H1 (cell line): ENCODE results near the gene ABCB10.

ENCODE experiments used
- BACH1 ChIP-seq: IDR thresholded peaks from 2 replicates; pipeline ENCODE4 v1.6.1; 2012; ENCODE audit warnings: low read length, improper control_type of control experiment
- BRCA1 ChIP-seq: IDR thresholded peaks from 2 replicates; pipeline ENCODE4 v1.6.1; 2012; ENCODE audit warnings: low read depth, low read length, improper control_type of control experiment
- CHD2 ChIP-seq: IDR thresholded peaks from 2 replicates; pipeline ENCODE4 v1.6.1; 2012; ENCODE audit warnings: low read length, improper control_type of control experiment
- EZH2 ChIP-seq: fragments of 200-600 bp; sonication (generic); IDR thresholded peaks from 2 replicates; pipeline ENCODE4 v1.7.1; 2012; ENCODE audit warnings: low read depth, mild to moderate bottlenecking, moderate library complexity, low read length, inconsistent platforms; ENCODE audit not compliant: severe bottlenecking
- NRF1 ChIP-seq: IDR thresholded peaks from 2 replicates; pipeline ENCODE4 v1.6.1; 2011; ENCODE audit warnings: mild to moderate bottlenecking, low read depth, low read length, improper control_type of control experiment
- POLR2A ChIP-seq, 2 experiments: IDR thresholded peaks; 1 replicate in 1 of 2; 2 replicates in 1 of 2; pipeline ENCODE4 v1.6.1; 2011; ENCODE audit warnings: low read depth in 2 of 2, low read length in 2 of 2, mild to moderate bottlenecking in 2 of 2; ENCODE audit errors: control extremely low read depth in 1 of 2
- POLR2AphosphoS5 ChIP-seq: IDR thresholded peaks from 2 replicates; pipeline ENCODE4 v1.6.1; 2011; ENCODE audit warnings: low read depth, low read length
- SP2 ChIP-seq: IDR thresholded peaks from 2 replicates; pipeline ENCODE4 v1.6.1; 2012; ENCODE audit warnings: mild to moderate bottlenecking, low read length, inconsistent platforms
- TAF1 ChIP-seq: IDR thresholded peaks from 2 replicates; pipeline ENCODE4 v1.6.1; 2011; ENCODE audit warnings: mild to moderate bottlenecking, low read depth, low read length
- TF ChIP-seq, protein P1 (sequence below): IDR thresholded peaks from 2 replicates; pipeline ENCODE4 v1.6.1; 2011; ENCODE audit warnings: low read length, improper control_type of control experiment
- TF ChIP-seq, protein P2 (sequence below), 3 experiments: IDR thresholded peaks; 1 replicate in 2 of 3; 2 replicates in 1 of 3; pipeline versions ENCODE4 v1.5.1 to v1.6.1; 2011; ENCODE audit warnings: low read length in 3 of 3, mild to moderate bottlenecking in 3 of 3, inconsistent platforms in 2 of 3, low read depth in 1 of 3, moderate library complexity in 1 of 3; ENCODE audit not compliant: insufficient read depth in 1 of 3; ENCODE audit errors: control extremely low read depth in 1 of 3
- TF ChIP-seq, protein P3 (sequence below): IDR thresholded peaks from 2 replicates; pipeline ENCODE4 v1.6.1; 2012; ENCODE audit warnings: inconsistent platforms
- TF ChIP-seq, protein P4 (sequence below): fragments of 300-600 bp; sonication (generic); IDR thresholded peaks from 2 replicates; pipeline ENCODE4 v1.7.1; 2012; ENCODE audit warnings: low read length, moderate library complexity, mild to moderate bottlenecking, inconsistent platforms; ENCODE audit not compliant: insufficient replicate concordance

DNA sequence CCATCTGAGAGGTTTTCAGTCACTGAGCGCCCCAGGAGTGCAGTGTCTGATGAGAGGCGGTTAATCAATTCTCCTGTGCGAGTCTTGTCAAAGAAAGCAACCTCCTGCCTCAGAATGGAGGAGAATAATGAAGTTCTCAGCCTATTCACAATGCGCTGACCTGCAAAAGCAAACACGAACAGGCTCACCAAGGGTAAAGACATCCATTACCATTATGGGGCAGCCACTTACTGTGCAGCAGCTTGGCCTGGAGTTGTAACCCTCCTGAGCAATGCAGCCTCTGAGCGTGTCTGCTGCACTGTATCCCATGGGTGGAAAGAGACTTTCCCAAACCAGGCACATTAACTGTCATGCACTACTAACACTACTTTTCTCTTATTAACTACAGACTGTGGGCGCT is 11.0 kb downstream of the ABCB10 start:
- TF ChIP-seq BRCA1, result no peak
- TF ChIP-seq EZH2, result no peak
- TF ChIP-seq CHD2, result no peak
- TF ChIP-seq, protein P1, sequence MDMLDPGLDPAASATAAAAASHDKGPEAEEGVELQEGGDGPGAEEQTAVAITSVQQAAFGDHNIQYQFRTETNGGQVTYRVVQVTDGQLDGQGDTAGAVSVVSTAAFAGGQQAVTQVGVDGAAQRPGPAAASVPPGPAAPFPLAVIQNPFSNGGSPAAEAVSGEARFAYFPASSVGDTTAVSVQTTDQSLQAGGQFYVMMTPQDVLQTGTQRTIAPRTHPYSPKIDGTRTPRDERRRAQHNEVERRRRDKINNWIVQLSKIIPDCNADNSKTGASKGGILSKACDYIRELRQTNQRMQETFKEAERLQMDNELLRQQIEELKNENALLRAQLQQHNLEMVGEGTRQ, result no peak
- TF ChIP-seq, protein P2, sequence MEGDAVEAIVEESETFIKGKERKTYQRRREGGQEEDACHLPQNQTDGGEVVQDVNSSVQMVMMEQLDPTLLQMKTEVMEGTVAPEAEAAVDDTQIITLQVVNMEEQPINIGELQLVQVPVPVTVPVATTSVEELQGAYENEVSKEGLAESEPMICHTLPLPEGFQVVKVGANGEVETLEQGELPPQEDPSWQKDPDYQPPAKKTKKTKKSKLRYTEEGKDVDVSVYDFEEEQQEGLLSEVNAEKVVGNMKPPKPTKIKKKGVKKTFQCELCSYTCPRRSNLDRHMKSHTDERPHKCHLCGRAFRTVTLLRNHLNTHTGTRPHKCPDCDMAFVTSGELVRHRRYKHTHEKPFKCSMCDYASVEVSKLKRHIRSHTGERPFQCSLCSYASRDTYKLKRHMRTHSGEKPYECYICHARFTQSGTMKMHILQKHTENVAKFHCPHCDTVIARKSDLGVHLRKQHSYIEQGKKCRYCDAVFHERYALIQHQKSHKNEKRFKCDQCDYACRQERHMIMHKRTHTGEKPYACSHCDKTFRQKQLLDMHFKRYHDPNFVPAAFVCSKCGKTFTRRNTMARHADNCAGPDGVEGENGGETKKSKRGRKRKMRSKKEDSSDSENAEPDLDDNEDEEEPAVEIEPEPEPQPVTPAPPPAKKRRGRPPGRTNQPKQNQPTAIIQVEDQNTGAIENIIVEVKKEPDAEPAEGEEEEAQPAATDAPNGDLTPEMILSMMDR (IDR thresholded peaks at IDR 0.05; ENCODE audit: control extremely low read depth in 1 of 3, insufficient read depth in 1 of 3, low read depth in 1 of 3, low read length in 3 of 3), result no peak
- TF ChIP-seq POLR2AphosphoS5, result no peak
- TF ChIP-seq, protein P3, sequence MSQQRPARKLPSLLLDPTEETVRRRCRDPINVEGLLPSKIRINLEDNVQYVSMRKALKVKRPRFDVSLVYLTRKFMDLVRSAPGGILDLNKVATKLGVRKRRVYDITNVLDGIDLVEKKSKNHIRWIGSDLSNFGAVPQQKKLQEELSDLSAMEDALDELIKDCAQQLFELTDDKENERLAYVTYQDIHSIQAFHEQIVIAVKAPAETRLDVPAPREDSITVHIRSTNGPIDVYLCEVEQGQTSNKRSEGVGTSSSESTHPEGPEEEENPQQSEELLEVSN, result no peak
- TF ChIP-seq TAF1, result no peak
- TF ChIP-seq NRF1, result no peak
- TF ChIP-seq POLR2A (IDR thresholded peaks at IDR 0.05; ENCODE audit: control extremely low read depth in 1 of 2, low read depth in 2 of 2, low read length in 2 of 2), result no peak
- TF ChIP-seq BACH1, result no peak
- TF ChIP-seq, protein P4, sequence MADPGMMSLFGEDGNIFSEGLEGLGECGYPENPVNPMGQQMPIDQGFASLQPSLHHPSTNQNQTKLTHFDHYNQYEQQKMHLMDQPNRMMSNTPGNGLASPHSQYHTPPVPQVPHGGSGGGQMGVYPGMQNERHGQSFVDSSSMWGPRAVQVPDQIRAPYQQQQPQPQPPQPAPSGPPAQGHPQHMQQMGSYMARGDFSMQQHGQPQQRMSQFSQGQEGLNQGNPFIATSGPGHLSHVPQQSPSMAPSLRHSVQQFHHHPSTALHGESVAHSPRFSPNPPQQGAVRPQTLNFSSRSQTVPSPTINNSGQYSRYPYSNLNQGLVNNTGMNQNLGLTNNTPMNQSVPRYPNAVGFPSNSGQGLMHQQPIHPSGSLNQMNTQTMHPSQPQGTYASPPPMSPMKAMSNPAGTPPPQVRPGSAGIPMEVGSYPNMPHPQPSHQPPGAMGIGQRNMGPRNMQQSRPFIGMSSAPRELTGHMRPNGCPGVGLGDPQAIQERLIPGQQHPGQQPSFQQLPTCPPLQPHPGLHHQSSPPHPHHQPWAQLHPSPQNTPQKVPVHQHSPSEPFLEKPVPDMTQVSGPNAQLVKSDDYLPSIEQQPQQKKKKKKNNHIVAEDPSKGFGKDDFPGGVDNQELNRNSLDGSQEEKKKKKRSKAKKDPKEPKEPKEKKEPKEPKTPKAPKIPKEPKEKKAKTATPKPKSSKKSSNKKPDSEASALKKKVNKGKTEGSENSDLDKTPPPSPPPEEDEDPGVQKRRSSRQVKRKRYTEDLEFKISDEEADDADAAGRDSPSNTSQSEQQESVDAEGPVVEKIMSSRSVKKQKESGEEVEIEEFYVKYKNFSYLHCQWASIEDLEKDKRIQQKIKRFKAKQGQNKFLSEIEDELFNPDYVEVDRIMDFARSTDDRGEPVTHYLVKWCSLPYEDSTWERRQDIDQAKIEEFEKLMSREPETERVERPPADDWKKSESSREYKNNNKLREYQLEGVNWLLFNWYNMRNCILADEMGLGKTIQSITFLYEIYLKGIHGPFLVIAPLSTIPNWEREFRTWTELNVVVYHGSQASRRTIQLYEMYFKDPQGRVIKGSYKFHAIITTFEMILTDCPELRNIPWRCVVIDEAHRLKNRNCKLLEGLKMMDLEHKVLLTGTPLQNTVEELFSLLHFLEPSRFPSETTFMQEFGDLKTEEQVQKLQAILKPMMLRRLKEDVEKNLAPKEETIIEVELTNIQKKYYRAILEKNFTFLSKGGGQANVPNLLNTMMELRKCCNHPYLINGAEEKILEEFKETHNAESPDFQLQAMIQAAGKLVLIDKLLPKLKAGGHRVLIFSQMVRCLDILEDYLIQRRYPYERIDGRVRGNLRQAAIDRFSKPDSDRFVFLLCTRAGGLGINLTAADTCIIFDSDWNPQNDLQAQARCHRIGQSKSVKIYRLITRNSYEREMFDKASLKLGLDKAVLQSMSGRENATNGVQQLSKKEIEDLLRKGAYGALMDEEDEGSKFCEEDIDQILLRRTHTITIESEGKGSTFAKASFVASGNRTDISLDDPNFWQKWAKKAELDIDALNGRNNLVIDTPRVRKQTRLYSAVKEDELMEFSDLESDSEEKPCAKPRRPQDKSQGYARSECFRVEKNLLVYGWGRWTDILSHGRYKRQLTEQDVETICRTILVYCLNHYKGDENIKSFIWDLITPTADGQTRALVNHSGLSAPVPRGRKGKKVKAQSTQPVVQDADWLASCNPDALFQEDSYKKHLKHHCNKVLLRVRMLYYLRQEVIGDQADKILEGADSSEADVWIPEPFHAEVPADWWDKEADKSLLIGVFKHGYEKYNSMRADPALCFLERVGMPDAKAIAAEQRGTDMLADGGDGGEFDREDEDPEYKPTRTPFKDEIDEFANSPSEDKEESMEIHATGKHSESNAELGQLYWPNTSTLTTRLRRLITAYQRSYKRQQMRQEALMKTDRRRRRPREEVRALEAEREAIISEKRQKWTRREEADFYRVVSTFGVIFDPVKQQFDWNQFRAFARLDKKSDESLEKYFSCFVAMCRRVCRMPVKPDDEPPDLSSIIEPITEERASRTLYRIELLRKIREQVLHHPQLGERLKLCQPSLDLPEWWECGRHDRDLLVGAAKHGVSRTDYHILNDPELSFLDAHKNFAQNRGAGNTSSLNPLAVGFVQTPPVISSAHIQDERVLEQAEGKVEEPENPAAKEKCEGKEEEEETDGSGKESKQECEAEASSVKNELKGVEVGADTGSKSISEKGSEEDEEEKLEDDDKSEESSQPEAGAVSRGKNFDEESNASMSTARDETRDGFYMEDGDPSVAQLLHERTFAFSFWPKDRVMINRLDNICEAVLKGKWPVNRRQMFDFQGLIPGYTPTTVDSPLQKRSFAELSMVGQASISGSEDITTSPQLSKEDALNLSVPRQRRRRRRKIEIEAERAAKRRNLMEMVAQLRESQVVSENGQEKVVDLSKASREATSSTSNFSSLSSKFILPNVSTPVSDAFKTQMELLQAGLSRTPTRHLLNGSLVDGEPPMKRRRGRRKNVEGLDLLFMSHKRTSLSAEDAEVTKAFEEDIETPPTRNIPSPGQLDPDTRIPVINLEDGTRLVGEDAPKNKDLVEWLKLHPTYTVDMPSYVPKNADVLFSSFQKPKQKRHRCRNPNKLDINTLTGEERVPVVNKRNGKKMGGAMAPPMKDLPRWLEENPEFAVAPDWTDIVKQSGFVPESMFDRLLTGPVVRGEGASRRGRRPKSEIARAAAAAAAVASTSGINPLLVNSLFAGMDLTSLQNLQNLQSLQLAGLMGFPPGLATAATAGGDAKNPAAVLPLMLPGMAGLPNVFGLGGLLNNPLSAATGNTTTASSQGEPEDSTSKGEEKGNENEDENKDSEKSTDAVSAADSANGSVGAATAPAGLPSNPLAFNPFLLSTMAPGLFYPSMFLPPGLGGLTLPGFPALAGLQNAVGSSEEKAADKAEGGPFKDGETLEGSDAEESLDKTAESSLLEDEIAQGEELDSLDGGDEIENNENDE, result no peak
- no peak for TF ChIP-seq SP2
